HepG2 (cell line): ENCODE results near the gene SREBF1. TPM values are rescaled to one million over a fixed set of nuclear protein-coding genes. Genes with fewer than 3 reads are reported as not detected.

Experiments
- EP300 ChIP-seq, 3 experiments: sonication (generic) in 1 of 3; formaldehyde crosslinking in 1 of 3; IDR thresholded peaks; 2 replicates each; pipeline versions ENCODE4 v1.5.1 to v1.6.1; 2011 to 2020; ENCODE audit warnings: low read depth in 2 of 3, low read length in 2 of 3, borderline replicate concordance in 1 of 3, improper control_type of control experiment in 1 of 3, mild to moderate bottlenecking in 1 of 3, missing genetic modification reagents in 1 of 3, moderate library complexity in 1 of 3
- GATAD2A ChIP-seq: IDR thresholded peaks from 2 replicates; pipeline ENCODE4 v1.6.1; 2016
- KDM2A ChIP-seq: sonication (generic); formaldehyde crosslinking; IDR thresholded peaks from 2 replicates; pipeline ENCODE4 v1.4.0; 2020; ENCODE audit warnings: low read depth, missing genetic modification reagents, borderline replicate concordance
- LCORL ChIP-seq, 2 experiments: fragments of 450-650 bp in 1 of 2; sonication (generic) in 1 of 2; formaldehyde crosslinking in 1 of 2; IDR thresholded peaks; 2 replicates each; pipeline versions ENCODE4 v1.5.0 to v1.6.1; 2017 to 2020; ENCODE audit warnings: antibody characterized with exemption in 1 of 2, missing genetic modification reagents in 1 of 2
- ZBTB20 ChIP-seq: sonication (generic); formaldehyde crosslinking; IDR thresholded peaks from 2 replicates; pipeline ENCODE4 v1.8.1; 2023; ENCODE audit warnings: missing genetic modification reagents, low read depth, mild to moderate bottlenecking, borderline replicate concordance
- ZNF567 ChIP-seq: sonication (generic); formaldehyde crosslinking; IDR thresholded peaks from 2 replicates; pipeline ENCODE4 v1.8.1; 2023; ENCODE audit warnings: mild to moderate bottlenecking, missing genetic modification reagents, borderline replicate concordance
- polyA plus RNA-seq, 8 experiments: library from polyadenylated mRNA; depleted of rRNA in 3 of 8; stranded (reverse) in 7 of 8; unstranded in 1 of 8; fragments of >200 nt; fragmentation: Illumina TruSeq in 4 of 8; extraction: Trizol in 4 of 8; gene quantifications; 2 replicates each; pipeline versions ENCODE4 v1.2.1 to v1.2.3, GENCODE V29; 2011 to 2016; ENCODE audit warnings: low read depth in 4 of 8, missing spikeins in 1 of 8, mixed read lengths in 1 of 8; ENCODE audit not compliant: insufficient read depth in 1 of 8
- total RNA-seq, 5 experiments: library from RNA; depleted of rRNA; stranded (reverse); fragments of >200 nt; fragmentation: Illumina TruSeq; extraction: Trizol; gene quantifications; 2 replicates each; pipeline ENCODE4 v1.2.3, GENCODE V29; 2016; ENCODE audit warnings: low read depth in 1 of 5
- TF ChIP-seq, protein P1 (sequence below): sonication (generic); formaldehyde crosslinking; IDR thresholded peaks from 2 replicates; pipeline ENCODE4 v1.4.0; 2020; ENCODE audit warnings: missing genetic modification reagents, borderline replicate concordance
- TF ChIP-seq, protein P2 (sequence below): sonication (generic); formaldehyde crosslinking; IDR thresholded peaks from 2 replicates; pipeline ENCODE4 v1.5.0; 2020; ENCODE audit warnings: mild to moderate bottlenecking, missing genetic modification reagents, moderate library complexity
- TF ChIP-seq, protein P3 (sequence below): IDR thresholded peaks from 2 replicates; pipeline ENCODE4 v1.6.1; 2016; ENCODE audit warnings: low read depth, control low read depth
- TF ChIP-seq, protein P4 (sequence below): IDR thresholded peaks from 2 replicates; pipeline ENCODE4 v1.6.1; 2016; ENCODE audit warnings: missing compliant biosample characterization, missing genetic modification reagents, borderline replicate concordance
- TF ChIP-seq, protein P5 (sequence below): sonication (generic); formaldehyde crosslinking; IDR thresholded peaks from 2 replicates; pipeline ENCODE4 v1.4.0; 2020; ENCODE audit warnings: mild to moderate bottlenecking, missing genetic modification reagents
- TF ChIP-seq, protein P6 (sequence below): IDR thresholded peaks from 2 replicates; pipeline ENCODE4 v1.6.1; 2012; ENCODE audit warnings: inconsistent platforms
- TF ChIP-seq, protein P7 (sequence below): IDR thresholded peaks from 2 replicates; pipeline ENCODE4 v1.6.1; 2016; ENCODE audit warnings: low read depth, missing genetic modification reagents, missing compliant biosample characterization

Gene SREBF1
- total and polyA plus RNA-seq, 2 of the 13 experiments (the other 11 are each of a cell fraction or from before 2014, with no cell fraction given): 34.3 to 38.0 TPM

DNA sequence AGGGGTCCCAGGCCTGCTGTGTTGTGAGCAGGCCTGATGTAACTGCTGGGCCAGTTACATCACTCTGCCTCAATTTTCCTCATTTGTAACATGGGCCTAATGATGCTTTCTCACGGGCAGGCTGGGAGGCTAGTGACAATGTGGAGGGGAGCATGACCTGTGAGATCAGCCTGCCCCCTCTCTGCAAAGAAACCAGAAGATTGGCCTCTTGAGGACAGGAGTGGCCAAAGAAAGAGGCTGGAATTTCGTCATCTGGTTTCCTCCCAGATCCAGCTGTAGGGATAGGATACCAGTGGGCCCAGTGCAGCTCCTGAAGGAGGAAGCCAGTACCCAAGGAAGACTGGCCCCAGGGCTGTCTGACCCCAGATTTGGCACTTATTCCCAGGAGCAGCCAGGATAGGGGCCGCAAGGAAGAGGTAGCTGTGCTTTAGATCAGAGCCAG is 615 bp upstream of the SREBF1 start (continued):
- TF ChIP-seq, protein P1, sequence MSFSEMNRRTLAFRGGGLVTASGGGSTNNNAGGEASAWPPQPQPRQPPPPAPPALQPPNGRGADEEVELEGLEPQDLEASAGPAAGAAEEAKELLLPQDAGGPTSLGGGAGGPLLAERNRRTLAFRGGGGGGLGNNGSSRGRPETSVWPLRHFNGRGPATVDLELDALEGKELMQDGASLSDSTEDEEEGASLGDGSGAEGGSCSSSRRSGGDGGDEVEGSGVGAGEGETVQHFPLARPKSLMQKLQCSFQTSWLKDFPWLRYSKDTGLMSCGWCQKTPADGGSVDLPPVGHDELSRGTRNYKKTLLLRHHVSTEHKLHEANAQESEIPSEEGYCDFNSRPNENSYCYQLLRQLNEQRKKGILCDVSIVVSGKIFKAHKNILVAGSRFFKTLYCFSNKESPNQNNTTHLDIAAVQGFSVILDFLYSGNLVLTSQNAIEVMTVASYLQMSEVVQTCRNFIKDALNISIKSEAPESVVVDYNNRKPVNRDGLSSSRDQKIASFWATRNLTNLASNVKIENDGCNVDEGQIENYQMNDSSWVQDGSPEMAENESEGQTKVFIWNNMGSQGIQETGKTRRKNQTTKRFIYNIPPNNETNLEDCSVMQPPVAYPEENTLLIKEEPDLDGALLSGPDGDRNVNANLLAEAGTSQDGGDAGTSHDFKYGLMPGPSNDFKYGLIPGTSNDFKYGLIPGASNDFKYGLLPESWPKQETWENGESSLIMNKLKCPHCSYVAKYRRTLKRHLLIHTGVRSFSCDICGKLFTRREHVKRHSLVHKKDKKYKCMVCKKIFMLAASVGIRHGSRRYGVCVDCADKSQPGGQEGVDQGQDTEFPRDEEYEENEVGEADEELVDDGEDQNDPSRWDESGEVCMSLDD (CRISPR knock-in tag): no peak
- TF ChIP-seq KDM2A (CRISPR knock-in tag): no peak
- 0 out of 2 replicates have a peak, but pooled peaks have one; percentile 33 for TF ChIP-seq GATAD2A (CRISPR knock-in tag)
- TF ChIP-seq ZNF567 (CRISPR knock-in tag): peak; percentile 38; the same call in 1 of the 2 replicates
- TF ChIP-seq, protein P2, sequence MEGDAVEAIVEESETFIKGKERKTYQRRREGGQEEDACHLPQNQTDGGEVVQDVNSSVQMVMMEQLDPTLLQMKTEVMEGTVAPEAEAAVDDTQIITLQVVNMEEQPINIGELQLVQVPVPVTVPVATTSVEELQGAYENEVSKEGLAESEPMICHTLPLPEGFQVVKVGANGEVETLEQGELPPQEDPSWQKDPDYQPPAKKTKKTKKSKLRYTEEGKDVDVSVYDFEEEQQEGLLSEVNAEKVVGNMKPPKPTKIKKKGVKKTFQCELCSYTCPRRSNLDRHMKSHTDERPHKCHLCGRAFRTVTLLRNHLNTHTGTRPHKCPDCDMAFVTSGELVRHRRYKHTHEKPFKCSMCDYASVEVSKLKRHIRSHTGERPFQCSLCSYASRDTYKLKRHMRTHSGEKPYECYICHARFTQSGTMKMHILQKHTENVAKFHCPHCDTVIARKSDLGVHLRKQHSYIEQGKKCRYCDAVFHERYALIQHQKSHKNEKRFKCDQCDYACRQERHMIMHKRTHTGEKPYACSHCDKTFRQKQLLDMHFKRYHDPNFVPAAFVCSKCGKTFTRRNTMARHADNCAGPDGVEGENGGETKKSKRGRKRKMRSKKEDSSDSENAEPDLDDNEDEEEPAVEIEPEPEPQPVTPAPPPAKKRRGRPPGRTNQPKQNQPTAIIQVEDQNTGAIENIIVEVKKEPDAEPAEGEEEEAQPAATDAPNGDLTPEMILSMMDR (CRISPR knock-in tag): 0 out of 2 replicates have a peak, but pooled peaks have one; percentile 24
- TF ChIP-seq LCORL (IDR thresholded peaks at IDR 0.05): no peak
- no peak; the same call in 1 of the 2 replicates for TF ChIP-seq LCORL (CRISPR knock-in tag; IDR thresholded peaks at IDR 0.05)
- 0 out of 4 replicates have a peak, but pooled peaks of 1 of the 2 experiments have one; percentile 1 for TF ChIP-seq EP300 (IDR thresholded peaks at IDR 0.05; ENCODE audit: low read depth in 2 of 2, low read length in 2 of 2)
- TF ChIP-seq EP300 (CRISPR knock-in tag; IDR thresholded peaks at IDR 0.05; ENCODE audit: borderline replicate concordance): no peak
- TF ChIP-seq, protein P3, sequence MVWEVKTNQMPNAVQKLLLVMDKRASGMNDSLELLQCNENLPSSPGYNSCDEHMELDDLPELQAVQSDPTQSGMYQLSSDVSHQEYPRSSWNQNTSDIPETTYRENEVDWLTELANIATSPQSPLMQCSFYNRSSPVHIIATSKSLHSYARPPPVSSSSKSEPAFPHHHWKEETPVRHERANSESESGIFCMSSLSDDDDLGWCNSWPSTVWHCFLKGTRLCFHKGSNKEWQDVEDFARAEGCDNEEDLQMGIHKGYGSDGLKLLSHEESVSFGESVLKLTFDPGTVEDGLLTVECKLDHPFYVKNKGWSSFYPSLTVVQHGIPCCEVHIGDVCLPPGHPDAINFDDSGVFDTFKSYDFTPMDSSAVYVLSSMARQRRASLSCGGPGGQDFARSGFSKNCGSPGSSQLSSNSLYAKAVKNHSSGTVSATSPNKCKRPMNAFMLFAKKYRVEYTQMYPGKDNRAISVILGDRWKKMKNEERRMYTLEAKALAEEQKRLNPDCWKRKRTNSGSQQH (CRISPR knock-in tag): 0 out of 2 replicates have a peak, but pooled peaks have one; percentile 4
- TF ChIP-seq, protein P4, sequence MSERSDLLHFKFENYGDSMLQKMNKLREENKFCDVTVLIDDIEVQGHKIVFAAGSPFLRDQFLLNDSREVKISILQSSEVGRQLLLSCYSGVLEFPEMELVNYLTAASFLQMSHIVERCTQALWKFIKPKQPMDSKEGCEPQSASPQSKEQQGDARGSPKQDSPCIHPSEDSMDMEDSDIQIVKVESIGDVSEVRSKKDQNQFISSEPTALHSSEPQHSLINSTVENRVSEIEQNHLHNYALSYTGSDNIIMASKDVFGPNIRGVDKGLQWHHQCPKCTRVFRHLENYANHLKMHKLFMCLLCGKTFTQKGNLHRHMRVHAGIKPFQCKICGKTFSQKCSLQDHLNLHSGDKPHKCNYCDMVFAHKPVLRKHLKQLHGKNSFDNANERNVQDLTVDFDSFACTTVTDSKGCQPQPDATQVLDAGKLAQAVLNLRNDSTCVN: no peak
- no peak; the same call in 1 of the 2 replicates for TF ChIP-seq ZBTB20 (CRISPR knock-in tag)
- TF ChIP-seq, protein P5, sequence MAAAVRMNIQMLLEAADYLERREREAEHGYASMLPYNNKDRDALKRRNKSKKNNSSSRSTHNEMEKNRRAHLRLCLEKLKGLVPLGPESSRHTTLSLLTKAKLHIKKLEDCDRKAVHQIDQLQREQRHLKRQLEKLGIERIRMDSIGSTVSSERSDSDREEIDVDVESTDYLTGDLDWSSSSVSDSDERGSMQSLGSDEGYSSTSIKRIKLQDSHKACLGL (CRISPR knock-in tag): no peak
- TF ChIP-seq, protein P6, sequence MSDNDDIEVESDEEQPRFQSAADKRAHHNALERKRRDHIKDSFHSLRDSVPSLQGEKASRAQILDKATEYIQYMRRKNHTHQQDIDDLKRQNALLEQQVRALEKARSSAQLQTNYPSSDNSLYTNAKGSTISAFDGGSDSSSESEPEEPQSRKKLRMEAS: peak; percentile 21; the same call in 1 of the 2 replicates
- TF ChIP-seq, protein P7, sequence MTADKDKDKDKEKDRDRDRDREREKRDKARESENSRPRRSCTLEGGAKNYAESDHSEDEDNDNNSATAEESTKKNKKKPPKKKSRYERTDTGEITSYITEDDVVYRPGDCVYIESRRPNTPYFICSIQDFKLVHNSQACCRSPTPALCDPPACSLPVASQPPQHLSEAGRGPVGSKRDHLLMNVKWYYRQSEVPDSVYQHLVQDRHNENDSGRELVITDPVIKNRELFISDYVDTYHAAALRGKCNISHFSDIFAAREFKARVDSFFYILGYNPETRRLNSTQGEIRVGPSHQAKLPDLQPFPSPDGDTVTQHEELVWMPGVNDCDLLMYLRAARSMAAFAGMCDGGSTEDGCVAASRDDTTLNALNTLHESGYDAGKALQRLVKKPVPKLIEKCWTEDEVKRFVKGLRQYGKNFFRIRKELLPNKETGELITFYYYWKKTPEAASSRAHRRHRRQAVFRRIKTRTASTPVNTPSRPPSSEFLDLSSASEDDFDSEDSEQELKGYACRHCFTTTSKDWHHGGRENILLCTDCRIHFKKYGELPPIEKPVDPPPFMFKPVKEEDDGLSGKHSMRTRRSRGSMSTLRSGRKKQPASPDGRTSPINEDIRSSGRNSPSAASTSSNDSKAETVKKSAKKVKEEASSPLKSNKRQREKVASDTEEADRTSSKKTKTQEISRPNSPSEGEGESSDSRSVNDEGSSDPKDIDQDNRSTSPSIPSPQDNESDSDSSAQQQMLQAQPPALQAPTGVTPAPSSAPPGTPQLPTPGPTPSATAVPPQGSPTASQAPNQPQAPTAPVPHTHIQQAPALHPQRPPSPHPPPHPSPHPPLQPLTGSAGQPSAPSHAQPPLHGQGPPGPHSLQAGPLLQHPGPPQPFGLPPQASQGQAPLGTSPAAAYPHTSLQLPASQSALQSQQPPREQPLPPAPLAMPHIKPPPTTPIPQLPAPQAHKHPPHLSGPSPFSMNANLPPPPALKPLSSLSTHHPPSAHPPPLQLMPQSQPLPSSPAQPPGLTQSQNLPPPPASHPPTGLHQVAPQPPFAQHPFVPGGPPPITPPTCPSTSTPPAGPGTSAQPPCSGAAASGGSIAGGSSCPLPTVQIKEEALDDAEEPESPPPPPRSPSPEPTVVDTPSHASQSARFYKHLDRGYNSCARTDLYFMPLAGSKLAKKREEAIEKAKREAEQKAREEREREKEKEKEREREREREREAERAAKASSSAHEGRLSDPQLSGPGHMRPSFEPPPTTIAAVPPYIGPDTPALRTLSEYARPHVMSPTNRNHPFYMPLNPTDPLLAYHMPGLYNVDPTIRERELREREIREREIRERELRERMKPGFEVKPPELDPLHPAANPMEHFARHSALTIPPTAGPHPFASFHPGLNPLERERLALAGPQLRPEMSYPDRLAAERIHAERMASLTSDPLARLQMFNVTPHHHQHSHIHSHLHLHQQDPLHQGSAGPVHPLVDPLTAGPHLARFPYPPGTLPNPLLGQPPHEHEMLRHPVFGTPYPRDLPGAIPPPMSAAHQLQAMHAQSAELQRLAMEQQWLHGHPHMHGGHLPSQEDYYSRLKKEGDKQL (CRISPR knock-in tag): 0 out of 2 replicates have a peak, but pooled peaks have one; percentile 6
